ENCODE measurements around the gene TUBGCP2.

GRCh38 chr10:133267829-133268228, 40.8 kb downstream of the TUBGCP2 start:
- TF ChIP-seq EZH2 (IDR thresholded peaks at IDR 0.05) (no peak), POLR2AphosphoS5 (IDR thresholded peaks at IDR 0.05; ENCODE audit: borderline replicate concordance, low read depth, low read length) (no peak)

Data from SK-N-MC (cell line).